ENCODE results near the gene RGS9.

- TF ChIP-seq POLR2AphosphoS5 (IDR thresholded peaks at IDR 0.05) (no peak), EP300 (IDR thresholded peaks at IDR 0.05) (no peak)
Measured at GRCh38 chr17:65193305-65193704, 56.1 kb downstream of the RGS9 start.
